22Rv1 (cell line): Measurements from ENCODE around the gene CEP57.
"Not testable (repeated sequence)": the region's sequence is repeated elsewhere in the genome, so short reads cannot be mapped to it uniquely, and the experiment has no call there.

Experiments used
- H3K27ac ChIP-seq: fragments of 450-650 bp; 2 replicates; pipeline ENCODE4 v1.5.1; 2017
- ZFX ChIP-seq: fragments of 450-650 bp; IDR thresholded peaks from 2 replicates; pipeline ENCODE4 v1.6.1; 2017; ENCODE audit warnings: antibody characterized with exemption, borderline replicate concordance
- TF ChIP-seq, protein P1 (sequence below): fragments of 450-650 bp; IDR thresholded peaks from 2 replicates; pipeline ENCODE4 v1.5.1; 2017; ENCODE audit warnings: mild to moderate bottlenecking

CEP57 gene

DNA sequence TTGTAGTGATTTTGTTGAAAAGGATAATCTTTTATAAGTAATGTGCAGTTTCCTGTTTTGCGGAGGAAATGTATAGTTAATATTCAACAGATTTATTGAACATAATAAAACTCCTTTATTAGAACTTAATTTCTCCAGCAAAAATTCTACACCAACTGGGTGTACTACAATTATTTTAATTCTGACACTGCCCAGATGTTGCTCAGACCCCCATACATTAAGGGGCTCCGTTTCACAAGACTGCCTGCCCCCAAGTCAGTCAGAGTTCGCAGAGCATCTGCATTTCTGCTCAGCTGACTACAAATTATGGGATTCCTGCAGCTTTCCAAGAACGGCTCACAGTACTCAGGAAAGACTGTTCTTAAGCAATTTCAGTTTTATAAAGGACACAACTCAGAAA, 6.2 kb downstream of the CEP57 start:
- H3K27ac ChIP-seq: no peak overlapping the region
- no peak for TF ChIP-seq ZFX
- TF ChIP-seq, protein P1, sequence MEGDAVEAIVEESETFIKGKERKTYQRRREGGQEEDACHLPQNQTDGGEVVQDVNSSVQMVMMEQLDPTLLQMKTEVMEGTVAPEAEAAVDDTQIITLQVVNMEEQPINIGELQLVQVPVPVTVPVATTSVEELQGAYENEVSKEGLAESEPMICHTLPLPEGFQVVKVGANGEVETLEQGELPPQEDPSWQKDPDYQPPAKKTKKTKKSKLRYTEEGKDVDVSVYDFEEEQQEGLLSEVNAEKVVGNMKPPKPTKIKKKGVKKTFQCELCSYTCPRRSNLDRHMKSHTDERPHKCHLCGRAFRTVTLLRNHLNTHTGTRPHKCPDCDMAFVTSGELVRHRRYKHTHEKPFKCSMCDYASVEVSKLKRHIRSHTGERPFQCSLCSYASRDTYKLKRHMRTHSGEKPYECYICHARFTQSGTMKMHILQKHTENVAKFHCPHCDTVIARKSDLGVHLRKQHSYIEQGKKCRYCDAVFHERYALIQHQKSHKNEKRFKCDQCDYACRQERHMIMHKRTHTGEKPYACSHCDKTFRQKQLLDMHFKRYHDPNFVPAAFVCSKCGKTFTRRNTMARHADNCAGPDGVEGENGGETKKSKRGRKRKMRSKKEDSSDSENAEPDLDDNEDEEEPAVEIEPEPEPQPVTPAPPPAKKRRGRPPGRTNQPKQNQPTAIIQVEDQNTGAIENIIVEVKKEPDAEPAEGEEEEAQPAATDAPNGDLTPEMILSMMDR: no peak

DNA sequence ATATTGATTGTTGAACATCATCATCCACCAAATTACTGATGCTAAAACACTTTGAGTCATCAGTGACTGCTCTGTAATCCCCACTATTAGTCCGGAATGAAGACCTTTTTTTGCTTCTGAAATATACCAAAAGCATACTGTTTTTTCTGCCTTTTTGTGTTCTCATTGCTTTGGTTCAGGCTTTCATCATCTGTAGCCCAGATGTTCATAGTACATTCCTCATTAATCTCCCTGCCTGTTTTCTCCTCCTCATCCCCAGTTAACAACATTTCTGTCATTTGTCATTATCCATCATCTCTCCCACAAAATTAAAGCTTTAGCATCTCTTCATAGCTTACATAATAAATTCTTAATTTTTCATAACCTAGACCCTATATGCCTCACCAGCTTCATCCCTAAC, 9.2 kb downstream of the CEP57 start:
- no peak overlapping the region for H3K27ac ChIP-seq
- no peak for TF ChIP-seq ZFX
- TF ChIP-seq, protein P1: no peak

DNA sequence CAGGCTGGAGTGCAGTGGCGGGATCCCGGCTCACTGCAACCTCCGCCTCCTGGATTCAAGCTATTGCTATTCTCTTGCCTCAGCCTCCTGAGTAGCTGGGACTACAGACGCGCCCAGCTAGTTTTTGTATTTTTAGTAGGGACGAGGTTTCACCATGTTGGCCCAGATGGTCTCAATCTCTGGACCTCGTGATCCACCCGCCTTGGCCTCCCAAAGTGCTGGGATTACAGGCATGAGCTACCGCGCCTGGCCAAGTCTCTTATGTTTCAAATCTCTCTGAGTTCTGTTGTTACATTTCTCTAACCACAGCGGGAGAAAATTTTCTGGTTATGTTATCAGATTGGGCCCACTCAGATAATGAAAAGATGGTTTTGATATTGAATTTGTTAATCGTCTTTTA, 10.1 kb downstream of the CEP57 start:
- TF ChIP-seq, protein P1: no peak
- no peak for TF ChIP-seq ZFX
- no peak overlapping the region for H3K27ac ChIP-seq

DNA sequence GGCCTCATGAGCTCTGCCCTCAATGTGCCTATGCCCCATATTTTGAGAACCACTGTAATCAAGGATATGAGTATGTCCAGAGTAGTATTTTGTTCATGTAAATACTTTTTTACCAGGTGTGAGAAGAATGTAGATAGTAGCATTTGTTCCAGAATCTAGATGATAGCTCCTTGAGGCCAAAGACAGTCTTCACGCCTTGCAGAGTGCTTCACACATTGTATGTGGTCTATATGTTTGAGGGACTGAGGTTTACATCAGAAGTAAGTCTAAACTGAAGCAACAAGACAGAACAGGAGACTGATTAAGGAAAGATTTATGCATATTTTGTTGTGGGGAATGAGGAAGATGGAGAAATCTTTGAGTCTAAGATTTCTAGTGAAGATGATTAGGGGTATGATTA, 12.5 kb downstream of the CEP57 start:
- H3K27ac ChIP-seq: no peak overlapping the region
- no peak for TF ChIP-seq ZFX
- TF ChIP-seq, protein P1: no peak

DNA sequence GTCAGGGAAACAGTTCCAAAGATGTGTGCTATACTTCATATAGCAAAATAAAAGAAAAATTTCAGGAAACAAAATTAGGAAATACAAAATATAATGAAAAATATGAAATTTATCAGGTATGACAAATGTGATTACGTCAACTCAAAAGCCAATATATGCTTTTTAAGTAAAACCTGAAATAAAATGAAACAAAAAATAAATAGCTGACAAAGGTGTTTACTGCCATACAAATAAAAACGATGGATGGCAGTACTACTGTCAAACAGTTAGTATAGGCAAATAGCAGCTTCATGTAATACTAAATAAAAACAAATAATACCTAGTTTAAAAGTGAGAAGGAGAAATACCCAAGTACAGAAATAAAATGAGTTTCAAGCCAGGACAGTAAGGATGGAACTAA, 13.7 kb downstream of the CEP57 start:
- TF ChIP-seq, protein P1: no peak
- no peak for TF ChIP-seq ZFX
- no peak overlapping the region for H3K27ac ChIP-seq

DNA sequence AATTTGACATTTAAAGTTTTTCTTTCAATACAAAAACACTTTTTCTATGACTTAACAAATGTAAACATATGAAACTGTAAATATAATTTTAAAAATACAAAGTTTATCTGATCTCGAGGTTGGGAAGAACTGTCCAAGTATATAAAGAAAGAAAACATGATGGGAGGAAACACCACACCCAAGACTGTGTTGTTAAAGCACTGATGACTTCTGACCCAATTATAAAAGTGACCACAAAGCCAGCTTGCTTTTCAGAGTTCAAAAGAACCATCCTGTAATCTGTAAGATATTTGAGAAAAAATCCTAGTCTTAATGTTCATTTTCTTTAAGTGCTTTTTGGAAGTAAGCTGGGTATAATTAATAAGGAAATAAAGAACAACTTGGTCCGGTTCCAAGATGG, 15.6 kb downstream of the CEP57 start:
- no peak for TF ChIP-seq ZFX
- TF ChIP-seq, protein P1: no peak
- H3K27ac ChIP-seq: no peak overlapping the region

DNA sequence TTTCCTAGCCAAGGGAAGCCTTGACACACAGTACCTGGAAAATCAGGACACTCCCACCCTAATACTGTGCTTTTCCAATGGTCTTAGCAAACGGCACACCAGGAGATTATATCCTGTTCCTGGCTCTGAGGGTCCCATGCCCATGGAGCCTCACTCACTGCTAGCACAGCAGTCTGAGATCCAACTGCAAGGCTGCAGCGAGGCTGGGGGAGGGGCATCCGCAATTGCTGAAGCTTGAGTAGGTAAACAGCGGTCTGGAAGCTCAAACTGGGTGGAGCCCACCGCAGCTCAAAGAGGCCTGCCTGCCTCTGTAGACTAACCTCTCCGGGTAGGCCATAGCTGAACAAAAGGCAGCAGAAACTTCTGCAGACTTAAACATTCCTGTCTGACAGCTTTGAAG, 16.2 kb downstream of the CEP57 start:
- H3K27ac ChIP-seq: not testable (repeated sequence)

DNA sequence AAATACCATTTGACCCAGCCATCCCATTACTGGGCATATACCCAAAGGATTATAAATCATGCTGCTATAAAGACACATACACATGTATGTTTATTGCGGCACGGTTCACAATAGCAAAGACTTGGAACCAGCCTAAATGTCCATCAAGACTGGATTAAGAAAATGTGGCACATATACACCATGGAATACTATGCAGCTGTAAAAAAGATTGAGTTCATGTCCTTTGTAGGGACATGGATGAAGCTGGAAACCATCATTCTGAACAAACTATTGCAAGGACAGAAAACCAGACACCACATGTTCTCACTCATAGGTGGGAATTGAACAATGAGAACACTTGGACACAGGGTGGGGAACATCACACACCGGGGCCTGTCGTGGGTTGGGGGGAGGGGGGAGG, 20.8 kb downstream of the CEP57 start:
- H3K27ac ChIP-seq: not testable (repeated sequence)

DNA sequence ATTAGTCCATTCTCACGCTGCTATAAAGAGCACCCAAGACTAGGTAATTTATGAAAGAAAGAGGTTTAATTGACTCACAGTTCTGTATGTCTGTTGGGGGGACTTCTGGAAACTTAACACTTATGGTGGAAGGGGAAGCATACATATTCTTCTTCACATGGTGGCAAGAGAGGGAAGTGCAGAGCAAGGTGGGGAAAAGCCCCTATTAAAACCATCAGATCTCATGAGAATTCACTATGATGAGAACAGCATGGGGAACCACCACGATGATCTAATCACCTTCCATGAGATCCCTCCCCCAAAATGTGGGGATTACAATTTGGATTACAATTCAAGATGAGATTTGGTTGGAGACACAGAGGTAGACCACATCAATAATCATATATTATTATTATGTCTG, 25.7 kb downstream of the CEP57 start:
- no peak overlapping the region for H3K27ac ChIP-seq
- TF ChIP-seq ZFX: no peak
- TF ChIP-seq, protein P1: no peak
